PC-3 (cell line): ENCODE results near the gene LELP1. TPM values are rescaled to one million over a fixed set of nuclear protein-coding genes. Genes with fewer than 3 reads are reported as not detected.

ENCODE experiments used
- ATAC-seq: fragments of 200-7000 bp; cut with Tn5 transposase; 2 replicates; pipeline ENCODE4 v1.9.1; 2020; ENCODE audit warnings: mild to moderate bottlenecking, moderate library complexity
- BruUV-seq: library from RNA; stranded (reverse); fragments of 400-500 nt; replicated peaks from 2 replicates; lab custom pipeline; 2021; lab: Mats Ljungman, UMichigan
- CTCF ChIA-PET: fragments of 300-600 bp; sonication (Branson Sonifier 250); formaldehyde crosslinking; loops from one replicate; lab custom pipeline; 2022; ENCODE audit warnings: antibody characterized with exemption; lab: Charles Lee
- POLR2A ChIA-PET: fragments of 300-600 bp; sonication (Branson Sonifier 250); formaldehyde crosslinking; loops from one replicate; lab custom pipeline; 2022; ENCODE audit warnings: antibody characterized with exemption; ENCODE audit not compliant: unreplicated experiment; lab: Charles Lee
- DNase-seq: peaks from one replicate; pipeline ENCODE4 v3.0.0-alpha.2; 2015
- H2AFZ ChIP-seq: fragments of 300-600 bp; sonication (generic); 2 replicates; pipeline ENCODE4 v1.6.0; 2016; ENCODE audit warnings: antibody characterized with exemption, low read length
- H3F3A ChIP-seq: fragments of 300-600 bp; sonication (generic); one replicate; pipeline ENCODE4 v1.6.0; 2017; ENCODE audit warnings: antibody characterized with exemption, low read length, control low read depth, mild to moderate bottlenecking; ENCODE audit not compliant: unreplicated experiment
- H3K27ac ChIP-seq: fragments of 300-600 bp; sonication (generic); 2 replicates; pipeline ENCODE4 v1.5.1; 2016; ENCODE audit warnings: mild to moderate bottlenecking, low read length
- H3K27me3 ChIP-seq: fragments of 300-600 bp; sonication (generic); 2 replicates; pipeline ENCODE4 v1.6.1; 2016; ENCODE audit warnings: low read length, mixed read lengths
- H3K36me3 ChIP-seq: fragments of 300-600 bp; sonication (generic); 2 replicates; pipeline ENCODE4 v1.6.1; 2016; ENCODE audit warnings: low read depth, mixed run types, low read length, mixed read lengths
- H3K4me1 ChIP-seq: fragments of 300-600 bp; sonication (generic); 2 replicates; pipeline ENCODE4 v1.5.1; 2016; ENCODE audit warnings: low read length; ENCODE audit not compliant: insufficient read depth
- H3K4me2 ChIP-seq: fragments of 300-600 bp; sonication (generic); 2 replicates; pipeline ENCODE4 v1.6.0; 2016; ENCODE audit warnings: low read length
- H3K4me3 ChIP-seq: fragments of 300-600 bp; sonication (generic); 2 replicates; pipeline ENCODE4 v1.5.1; 2016; ENCODE audit warnings: mild to moderate bottlenecking, low read length, mixed read lengths
- H3K79me2 ChIP-seq: fragments of 300-600 bp; sonication (generic); 2 replicates; pipeline ENCODE4 v1.6.1; 2017; ENCODE audit warnings: low read length, mixed read lengths
- H3K9ac ChIP-seq: fragments of 300-600 bp; sonication (generic); 2 replicates; pipeline ENCODE4 v1.6.0; 2016; ENCODE audit warnings: mild to moderate bottlenecking, low read length
- H3K9me2 ChIP-seq: fragments of 300-600 bp; sonication (generic); replicated peaks from 2 replicates; pipeline ENCODE4 v1.6.1; 2016; ENCODE audit warnings: mixed run types, low read length, mixed read lengths
- H3K9me3 ChIP-seq: fragments of 300-600 bp; sonication (generic); 2 replicates; pipeline ENCODE4 v1.6.1; 2016; ENCODE audit warnings: low read length, mixed read lengths
- H4K20me1 ChIP-seq: fragments of 300-600 bp; sonication (generic); 2 replicates; pipeline ENCODE4 v1.6.1; 2016; ENCODE audit warnings: low read length, mixed read lengths
- EZH2 ChIP-seq: fragments of 300-600 bp; sonication (generic); IDR thresholded peaks from one replicate; pipeline ENCODE4 v1.6.1; 2017; ENCODE audit warnings: antibody characterized with exemption, mild to moderate bottlenecking, low read length; ENCODE audit not compliant: unreplicated experiment
- EZH2phosphoT487 ChIP-seq: fragments of 300-600 bp; sonication (generic); IDR thresholded peaks from 2 replicates; pipeline ENCODE4 v1.6.1; 2018; ENCODE audit warnings: mild to moderate bottlenecking, antibody characterized with exemption, low read length, borderline replicate concordance
- intact Hi-C: fragments of 100-400 bp; cut with micrococcal nuclease; formaldehyde crosslinking; loops from 2 replicates; pipeline ENCODE4 v1.9.0; 2023
- total RNA-seq: library from RNA; depleted of rRNA; stranded (reverse); fragments of >200 nt; gene quantifications from 2 replicates; pipeline ENCODE4 v1.2.3, GENCODE V29; 2014
- TF ChIP-seq, protein P1 (sequence below): fragments of 300-600 bp; sonication (generic); conservative IDR thresholded peaks from 2 replicates; pipeline ENCODE4 v1.5.1; 2017; ENCODE audit warnings: antibody characterized with exemption, low read depth, mild to moderate bottlenecking, low read length

LELP1 gene
- total RNA-seq, 1 experiment from 2014 or later: not detected

DNA sequence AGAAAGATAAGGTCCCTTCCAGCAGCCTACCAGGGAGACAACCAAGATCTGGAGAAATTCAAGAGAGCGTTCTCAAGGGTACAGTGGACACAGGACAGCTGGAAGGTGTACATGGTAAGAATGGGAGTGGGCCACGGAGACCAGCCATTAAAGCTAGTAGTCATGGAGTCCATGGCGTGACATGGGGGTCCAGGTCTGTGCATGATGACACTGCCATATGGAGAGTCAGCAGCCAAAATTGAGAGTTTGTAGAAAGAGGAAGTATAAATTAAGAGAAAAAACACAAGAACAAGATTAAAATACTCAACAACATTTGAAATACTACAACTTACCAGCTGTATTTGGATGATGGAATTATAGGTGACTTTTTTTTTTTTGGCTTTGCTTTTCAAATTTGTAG lies 48.3 kb downstream of the LELP1 start:
- CTCF ChIA-PET: no interaction called here
- ATAC-seq: no peak
- no peaks in the 10 kb centered on the region for H3K79me2 ChIP-seq
- DNase-seq: no peak
- no peaks in the 10 kb centered on the region for H3F3A ChIP-seq
- intact Hi-C loops: no loop called here
- no peak overlapping the region for H2AFZ ChIP-seq
- H3K27ac ChIP-seq: no peak overlapping the region
- H4K20me1 ChIP-seq: no peaks in the 10 kb centered on the region
- H3K4me2 ChIP-seq: no peak overlapping the region
- H3K4me3 ChIP-seq: no peak overlapping the region
- POLR2A ChIA-PET: no interaction called here
- no peak overlapping the region for H3K9ac ChIP-seq
- H3K4me1 ChIP-seq: no peaks in the 10 kb centered on the region
- no peaks in the 10 kb centered on the region for H3K9me2 ChIP-seq
- H3K36me3 ChIP-seq: no peaks in the 10 kb centered on the region
- BruUV-seq: no TSS peak
- peaks cover 43% of the 10 kb centered on the region for H3K27me3 ChIP-seq
- no peaks in the 10 kb centered on the region for H3K9me3 ChIP-seq
- TF ChIP-seq EZH2phosphoT487 (no peak), EZH2 (no peak)
- TF ChIP-seq, protein P1, sequence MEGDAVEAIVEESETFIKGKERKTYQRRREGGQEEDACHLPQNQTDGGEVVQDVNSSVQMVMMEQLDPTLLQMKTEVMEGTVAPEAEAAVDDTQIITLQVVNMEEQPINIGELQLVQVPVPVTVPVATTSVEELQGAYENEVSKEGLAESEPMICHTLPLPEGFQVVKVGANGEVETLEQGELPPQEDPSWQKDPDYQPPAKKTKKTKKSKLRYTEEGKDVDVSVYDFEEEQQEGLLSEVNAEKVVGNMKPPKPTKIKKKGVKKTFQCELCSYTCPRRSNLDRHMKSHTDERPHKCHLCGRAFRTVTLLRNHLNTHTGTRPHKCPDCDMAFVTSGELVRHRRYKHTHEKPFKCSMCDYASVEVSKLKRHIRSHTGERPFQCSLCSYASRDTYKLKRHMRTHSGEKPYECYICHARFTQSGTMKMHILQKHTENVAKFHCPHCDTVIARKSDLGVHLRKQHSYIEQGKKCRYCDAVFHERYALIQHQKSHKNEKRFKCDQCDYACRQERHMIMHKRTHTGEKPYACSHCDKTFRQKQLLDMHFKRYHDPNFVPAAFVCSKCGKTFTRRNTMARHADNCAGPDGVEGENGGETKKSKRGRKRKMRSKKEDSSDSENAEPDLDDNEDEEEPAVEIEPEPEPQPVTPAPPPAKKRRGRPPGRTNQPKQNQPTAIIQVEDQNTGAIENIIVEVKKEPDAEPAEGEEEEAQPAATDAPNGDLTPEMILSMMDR: no peak

DNA sequence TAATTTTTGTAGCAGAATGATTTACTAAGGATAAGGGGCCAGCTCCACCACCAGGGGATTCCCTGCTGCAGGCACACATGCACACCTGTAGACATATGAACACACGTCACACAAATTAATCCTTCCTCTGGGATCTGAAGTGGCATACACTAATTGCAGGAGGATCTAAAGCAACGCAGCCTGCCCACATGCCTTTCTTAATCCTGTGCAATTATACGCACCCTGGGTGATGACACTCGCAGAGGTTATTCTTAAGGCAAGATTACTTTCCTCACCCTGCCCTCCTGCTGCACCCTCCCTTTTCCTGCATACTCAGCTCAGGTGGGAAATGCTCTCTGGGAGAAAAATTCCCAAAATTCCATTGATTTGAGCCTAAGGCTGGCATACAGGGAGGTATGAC lies 48.8 kb downstream of the LELP1 start:
- H3K4me2 ChIP-seq: no peak overlapping the region
- intact Hi-C loops: no loop called here
- no peak for ATAC-seq
- H3K4me3 ChIP-seq: no peak overlapping the region
- no peak overlapping the region for H3K27ac ChIP-seq
- ChIA-PET CTCF (no interaction called here), POLR2A (no interaction called here)
- H3K9ac ChIP-seq: no peak overlapping the region
- peaks cover 42% of the 10 kb centered on the region for H3K27me3 ChIP-seq
- H3K36me3 ChIP-seq: no peaks in the 10 kb centered on the region
- no peaks in the 10 kb centered on the region for H3F3A ChIP-seq
- no peak for TF ChIP-seq EZH2phosphoT487
- no peak for TF ChIP-seq EZH2
- TF ChIP-seq, protein P1: no peak
- H4K20me1 ChIP-seq: no peaks in the 10 kb centered on the region
- H3K9me2 ChIP-seq: no peaks in the 10 kb centered on the region
- H2AFZ ChIP-seq: no peak overlapping the region
- no peaks in the 10 kb centered on the region for H3K9me3 ChIP-seq
- no TSS peak for BruUV-seq
- no peak for DNase-seq
- no peaks in the 10 kb centered on the region for H3K4me1 ChIP-seq
- no peaks in the 10 kb centered on the region for H3K79me2 ChIP-seq

DNA sequence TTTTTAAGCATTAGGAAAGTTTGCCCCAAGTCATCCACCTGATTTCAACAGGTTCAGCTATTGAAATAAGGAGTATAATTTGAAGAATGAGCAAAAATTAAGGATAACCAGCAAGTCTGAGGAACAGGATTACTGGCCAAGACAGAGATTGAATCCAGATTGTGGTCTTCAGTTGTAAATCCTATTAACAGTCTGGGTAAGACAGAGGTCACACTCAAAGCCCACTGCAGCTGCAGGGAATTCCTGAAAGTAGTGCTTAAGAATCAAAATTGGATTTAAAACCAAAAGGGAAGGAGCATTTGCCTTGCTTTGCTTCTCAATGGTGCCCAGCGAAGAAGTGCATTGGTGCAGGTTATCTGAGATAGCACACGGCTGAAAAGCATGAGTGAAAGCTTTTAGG lies 49.8 kb downstream of the LELP1 start:
- no TSS peak for BruUV-seq
- Histone ChIP-seq H3K9me3 (no peaks in the 10 kb centered on the region), H3K27ac (no peak overlapping the region), H3K9ac (no peak overlapping the region), H3F3A (no peaks in the 10 kb centered on the region), H3K9me2 (no peaks in the 10 kb centered on the region), H3K36me3 (no peaks in the 10 kb centered on the region), H3K27me3 (peaks cover 36% of the 10 kb centered on the region), H3K79me2 (no peaks in the 10 kb centered on the region), H2AFZ (no peak overlapping the region), H3K4me3 (no peak overlapping the region), H3K4me2 (no peak overlapping the region), H4K20me1 (no peaks in the 10 kb centered on the region), H3K4me1 (no peaks in the 10 kb centered on the region)
- POLR2A ChIA-PET: no interaction called here
- no peak for TF ChIP-seq EZH2phosphoT487
- TF ChIP-seq, protein P1: no peak
- intact Hi-C loops: no loop called here
- ATAC-seq (no peak), DNase-seq (no peak)
- CTCF ChIA-PET: no interaction called here
